HCT116 (cell line): ENCODE results near the gene TAX1BP1.

ENCODE experiments used
- CEBPB ChIP-seq: IDR thresholded peaks from 2 replicates; pipeline ENCODE4 v1.6.1; 2012; ENCODE audit warnings: low read depth
- CTCF ChIP-seq, 3 experiments: fragments of 200-600 bp in 1 of 3; sonication (generic) in 1 of 3; IDR thresholded peaks in 2 of 3; conservative IDR thresholded peaks in 1 of 3; 2 replicates each; pipeline ENCODE4 v1.5.1; 2012 to 2017; ENCODE audit warnings: low read depth in 2 of 3, low read length in 2 of 3, antibody characterized with exemption in 1 of 3, borderline replicate concordance in 1 of 3, control low read depth in 1 of 3, mild to moderate bottlenecking in 1 of 3, mixed read lengths in 1 of 3, mixed run types in 1 of 3, moderate library complexity in 1 of 3; ENCODE audit not compliant: insufficient read depth in 1 of 3
- EZH2 ChIP-seq: fragments of 200-600 bp; sonication (generic); IDR thresholded peaks from 2 replicates; pipeline ENCODE4 v1.6.1; 2017; ENCODE audit warnings: antibody characterized with exemption, mixed run types
- EZH2phosphoT487 ChIP-seq: fragments of 200-600 bp; IDR thresholded peaks from 2 replicates; pipeline ENCODE4 v1.6.1; 2018; ENCODE audit warnings: antibody characterized with exemption, borderline replicate concordance
- POLR2AphosphoS5 ChIP-seq: IDR thresholded peaks from 2 replicates; pipeline ENCODE4 v1.6.1; 2011; ENCODE audit warnings: mild to moderate bottlenecking, low read depth, low read length, moderate library complexity

DNA sequence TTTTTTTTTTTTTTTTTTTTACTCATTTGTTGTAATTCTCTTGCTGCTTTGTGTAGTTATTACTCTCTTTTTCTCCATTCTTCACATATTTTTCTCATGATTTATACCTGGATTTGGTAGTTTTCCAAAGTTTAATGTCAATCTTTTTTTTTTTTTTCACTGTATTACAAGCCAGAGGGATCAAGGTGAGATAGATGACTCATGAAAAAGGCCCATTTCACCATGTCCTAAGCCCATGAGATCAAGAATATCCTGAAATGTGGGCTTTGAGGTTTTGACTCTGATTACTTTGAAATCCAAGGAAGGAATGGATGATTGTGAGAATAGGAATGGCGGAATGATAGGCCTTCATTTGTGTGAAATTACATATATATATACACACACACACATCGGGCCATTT is 31.1 kb downstream of the TAX1BP1 start:
- TF ChIP-seq CEBPB (peak; percentile 79), POLR2AphosphoS5 (peak; percentile 32; the same call in 1 of the 2 replicates), CTCF (IDR thresholded peaks at IDR 0.05 in 2 of 3, conservative IDR thresholded peaks at IDR 0.05 in 1 of 3; ENCODE audit: borderline replicate concordance in 1 of 3, insufficient read depth in 1 of 3, low read depth in 2 of 3, low read length in 2 of 3) (no peak), EZH2phosphoT487 (no peak), EZH2 (no peak)
